OCI-LY7 (cell line): ENCODE data around the gene CD248. TPM values are rescaled to one million over a fixed set of nuclear protein-coding genes. Genes with fewer than 3 reads are reported as not detected.

Experiments used
- BruUV-seq: library from RNA; stranded (reverse); fragments of 400-500 nt; replicated peaks from 2 replicates; lab custom pipeline; 2021; lab: Mats Ljungman, UMichigan
- CTCF ChIA-PET: fragments of 300-600 bp; sonication (Branson Sonifier 250); formaldehyde crosslinking; loops from one replicate; lab custom pipeline; 2022; ENCODE audit warnings: antibody characterized with exemption; ENCODE audit not compliant: unreplicated experiment; lab: Charles Lee
- POLR2A ChIA-PET: fragments of 300-600 bp; sonication (Branson Sonifier 250); formaldehyde crosslinking; loops from one replicate; lab custom pipeline; 2022; ENCODE audit warnings: antibody characterized with exemption; lab: Charles Lee
- DNase-seq: peaks from one replicate; pipeline ENCODE4 v3.0.0-alpha.2; 2015; ENCODE audit warnings: low spot score
- H2AFZ ChIP-seq: fragments of 200-600 bp; sonication (generic), shearing (Covaris generic); 2 replicates; pipeline ENCODE4 v1.6.1; 2014; ENCODE audit warnings: mild to moderate bottlenecking, antibody characterized with exemption, low read length, moderate library complexity
- H3K27ac ChIP-seq: fragments of 200-600 bp; sonication (generic); 2 replicates; pipeline ENCODE4 v1.5.1; 2014; ENCODE audit warnings: mixed run types, low read depth, mild to moderate bottlenecking, moderate library complexity, low read length, inconsistent platforms; ENCODE audit not compliant: poor library complexity, severe bottlenecking
- H3K36me3 ChIP-seq: fragments of 200-600 bp; sonication (generic); 2 replicates; pipeline ENCODE4 v1.6.1; 2014; ENCODE audit warnings: mild to moderate bottlenecking, antibody characterized with exemption, low read length, moderate library complexity, mixed read lengths; ENCODE audit not compliant: insufficient read depth
- H3K4me1 ChIP-seq: fragments of 200-600 bp; sonication (generic); 2 replicates; pipeline ENCODE4 v1.5.1; 2014; ENCODE audit warnings: mild to moderate bottlenecking, low read length; ENCODE audit not compliant: insufficient read depth, poor library complexity, severe bottlenecking
- H3K4me2 ChIP-seq: fragments of 200-600 bp; sonication (generic); 2 replicates; pipeline ENCODE4 v1.6.1; 2014; ENCODE audit warnings: mild to moderate bottlenecking, low read length
- H3K4me3 ChIP-seq: fragments of 200-600 bp; sonication (generic); 2 replicates; pipeline ENCODE4 v1.5.1; 2014; ENCODE audit warnings: mild to moderate bottlenecking, low read depth, low read length; ENCODE audit not compliant: poor library complexity, severe bottlenecking
- H3K79me2 ChIP-seq: fragments of 200-600 bp; sonication (generic); 2 replicates; pipeline ENCODE4 v1.6.1; 2016; ENCODE audit warnings: low read depth, mild to moderate bottlenecking, low read length, moderate library complexity, mixed read lengths; ENCODE audit not compliant: insufficient read depth
- H3K9me2 ChIP-seq: fragments of 200-600 bp; sonication (generic); 2 replicates; pipeline ENCODE4 v1.6.1; 2016; ENCODE audit warnings: mild to moderate bottlenecking, low read length, mixed read lengths; ENCODE audit not compliant: insufficient read depth
- H3K9me3 ChIP-seq: fragments of 200-600 bp; sonication (generic); 2 replicates; pipeline ENCODE4 v1.6.1; 2014; ENCODE audit warnings: mild to moderate bottlenecking, mixed run types, low read length, mixed read lengths
- H4K20me1 ChIP-seq: fragments of 200-600 bp; sonication (generic); 2 replicates; pipeline ENCODE4 v1.6.1; 2014; ENCODE audit warnings: mild to moderate bottlenecking, antibody characterized with exemption, low read length, moderate library complexity, mixed read lengths; ENCODE audit not compliant: insufficient read depth
- CTCF ChIP-seq: fragments of 200-600 bp; sonication (generic); conservative IDR thresholded peaks from 2 replicates; pipeline ENCODE4 v1.5.1; 2014; ENCODE audit warnings: mild to moderate bottlenecking, antibody characterized with exemption, low read length, moderate library complexity, mixed read lengths
- EZH2phosphoT487 ChIP-seq: fragments of 200-600 bp; sonication (generic); IDR thresholded peaks from 2 replicates; pipeline ENCODE4 v1.6.1; 2018; ENCODE audit warnings: low read depth, borderline replicate concordance, mild to moderate bottlenecking, mixed run types, antibody characterized with exemption, low read length, moderate library complexity, mixed read lengths
- intact Hi-C: fragments of 100-400 bp; cut with micrococcal nuclease; formaldehyde crosslinking; loops from one replicate; pipeline ENCODE4 v1.10.0; 2022; ENCODE audit not compliant: unreplicated experiment
- total RNA-seq, 2 experiments: library from RNA; depleted of rRNA in 1 of 2; stranded (reverse); fragments of >200 nt in 1 of 2; shearing (Covaris generic) in 1 of 2; gene quantifications; 2 replicates each; pipeline ENCODE4 v1.2.3, GENCODE V29; 2014 to 2022

The CD248 gene
- total RNA-seq, 2 experiments from 2014 or later: 0.46 TPM; not detected in 1

- Histone ChIP-seq H3K79me2 (peaks cover 18% of the 10 kb centered on the region), H3K9me3 (no peaks in the 10 kb centered on the region), H3K4me2 (no peak overlapping the region), H3K4me1 (peaks cover 18% of the 10 kb centered on the region), H3K27ac (no peak overlapping the region), H3K36me3 (peaks cover 56% of the 10 kb centered on the region), H2AFZ (no peak overlapping the region), H4K20me1 (no peaks in the 10 kb centered on the region), H3K4me3 (no peak overlapping the region), H3K9me2 (no peaks in the 10 kb centered on the region)
- intact Hi-C loops: no loop called here
- POLR2A ChIA-PET: no interaction called here
- no peak for DNase-seq
- TF ChIP-seq CTCF (no peak), EZH2phosphoT487 (no peak)
- CTCF ChIA-PET: no interaction called here
- BruUV-seq: no TSS peak
These were observed 42.6 kb downstream of the CD248 start for GRCh38 chr11:66274219-66274618.

- POLR2A ChIA-PET: no interaction called here
- H2AFZ ChIP-seq: no peak overlapping the region
- no peak for DNase-seq
- H3K36me3 ChIP-seq: peaks cover 56% of the 10 kb centered on the region
- BruUV-seq: no TSS peak
- no peak overlapping the region for H3K4me3 ChIP-seq
- peaks cover 24% of the 10 kb centered on the region for H3K79me2 ChIP-seq
- CTCF ChIA-PET: no interaction called here
- no peaks in the 10 kb centered on the region for H4K20me1 ChIP-seq
- H3K9me3 ChIP-seq: no peaks in the 10 kb centered on the region
- intact Hi-C loops: no loop called here
- TF ChIP-seq EZH2phosphoT487 (no peak), CTCF (no peak)
- no peaks in the 10 kb centered on the region for H3K9me2 ChIP-seq
- no peak overlapping the region for H3K27ac ChIP-seq
- no peak overlapping the region for H3K4me2 ChIP-seq
- H3K4me1 ChIP-seq: peaks cover 20% of the 10 kb centered on the region
These were observed 44.2 kb downstream of the CD248 start for GRCh38 chr11:66272596-66272995.

GRCh38 chr11:66271816-66272215 lies 45.0 kb downstream of the CD248 start:
- H3K27ac ChIP-seq: no peak overlapping the region
- CTCF ChIA-PET: no interaction called here
- H3K79me2 ChIP-seq: peaks cover 24% of the 10 kb centered on the region
- no peak for TF ChIP-seq CTCF
- TF ChIP-seq EZH2phosphoT487: no peak
- H4K20me1 ChIP-seq: no peaks in the 10 kb centered on the region
- H3K9me2 ChIP-seq: no peaks in the 10 kb centered on the region
- no peak for DNase-seq
- peaks cover 24% of the 10 kb centered on the region for H3K4me1 ChIP-seq
- POLR2A ChIA-PET: interaction anchor here (1.5 kb wide), 1 partner anchor 13 kb away, joined by 7 read pairs; no protein-coding TSS in a partner anchor
- H2AFZ ChIP-seq: no peak overlapping the region
- intact Hi-C loops: no loop called here
- H3K4me2 ChIP-seq: no peak overlapping the region
- no peaks in the 10 kb centered on the region for H3K9me3 ChIP-seq
- peaks cover 60% of the 10 kb centered on the region for H3K36me3 ChIP-seq
- BruUV-seq: no TSS peak
- H3K4me3 ChIP-seq: no peak overlapping the region
